Measurements from ENCODE around the gene OR52A1. TPM values are rescaled to one million over a fixed set of nuclear protein-coding genes. Genes with fewer than 3 reads are reported as not detected.
"Not testable (repeated sequence)": the region's sequence is repeated elsewhere in the genome, so short reads cannot be mapped to it uniquely, and the experiment has no call there.

OR52A1 gene
- total RNA-seq, 4 donors from 2014 or later: not detected

DNA sequence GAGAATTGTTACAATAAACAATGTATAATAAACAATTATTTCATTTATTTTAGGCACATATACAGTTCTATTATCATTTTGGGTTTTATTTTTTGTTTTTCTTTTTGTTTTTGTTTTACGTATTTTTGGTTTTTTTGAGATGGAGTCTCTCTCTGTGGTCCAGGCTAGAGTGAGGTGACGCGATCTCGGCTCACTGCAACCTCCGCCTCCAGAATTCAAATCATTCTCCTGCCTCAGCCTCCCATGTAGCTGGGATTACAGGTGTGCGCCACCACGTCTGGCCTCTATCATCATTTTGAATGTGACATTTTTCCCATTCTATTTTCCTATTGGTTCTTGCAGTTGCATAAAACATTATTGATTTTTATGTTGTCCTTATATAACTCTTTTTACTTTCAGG, 20.4 kb upstream of the OR52A1 start:
- no peak for DNase-seq
- no peaks in the 10 kb centered on the region for H3K36me3 ChIP-seq
- TF ChIP-seq POLR2A (IDR thresholded peaks at IDR 0.05): no peak
- TF ChIP-seq, protein P1, sequence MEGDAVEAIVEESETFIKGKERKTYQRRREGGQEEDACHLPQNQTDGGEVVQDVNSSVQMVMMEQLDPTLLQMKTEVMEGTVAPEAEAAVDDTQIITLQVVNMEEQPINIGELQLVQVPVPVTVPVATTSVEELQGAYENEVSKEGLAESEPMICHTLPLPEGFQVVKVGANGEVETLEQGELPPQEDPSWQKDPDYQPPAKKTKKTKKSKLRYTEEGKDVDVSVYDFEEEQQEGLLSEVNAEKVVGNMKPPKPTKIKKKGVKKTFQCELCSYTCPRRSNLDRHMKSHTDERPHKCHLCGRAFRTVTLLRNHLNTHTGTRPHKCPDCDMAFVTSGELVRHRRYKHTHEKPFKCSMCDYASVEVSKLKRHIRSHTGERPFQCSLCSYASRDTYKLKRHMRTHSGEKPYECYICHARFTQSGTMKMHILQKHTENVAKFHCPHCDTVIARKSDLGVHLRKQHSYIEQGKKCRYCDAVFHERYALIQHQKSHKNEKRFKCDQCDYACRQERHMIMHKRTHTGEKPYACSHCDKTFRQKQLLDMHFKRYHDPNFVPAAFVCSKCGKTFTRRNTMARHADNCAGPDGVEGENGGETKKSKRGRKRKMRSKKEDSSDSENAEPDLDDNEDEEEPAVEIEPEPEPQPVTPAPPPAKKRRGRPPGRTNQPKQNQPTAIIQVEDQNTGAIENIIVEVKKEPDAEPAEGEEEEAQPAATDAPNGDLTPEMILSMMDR (IDR thresholded peaks at IDR 0.05): no peak
- no peak overlapping the region for H3K4me3 ChIP-seq
- intact Hi-C loops (cut with DNase I; ENCODE audit: low total_unique reads): no loop called here
- H3K4me1 ChIP-seq: no peaks in the 10 kb centered on the region
- H3K27ac ChIP-seq: no peak overlapping the region
- H3K9me3 ChIP-seq: no peaks in the 10 kb centered on the region
- H3K27me3 ChIP-seq: no peaks in the 10 kb centered on the region

DNA sequence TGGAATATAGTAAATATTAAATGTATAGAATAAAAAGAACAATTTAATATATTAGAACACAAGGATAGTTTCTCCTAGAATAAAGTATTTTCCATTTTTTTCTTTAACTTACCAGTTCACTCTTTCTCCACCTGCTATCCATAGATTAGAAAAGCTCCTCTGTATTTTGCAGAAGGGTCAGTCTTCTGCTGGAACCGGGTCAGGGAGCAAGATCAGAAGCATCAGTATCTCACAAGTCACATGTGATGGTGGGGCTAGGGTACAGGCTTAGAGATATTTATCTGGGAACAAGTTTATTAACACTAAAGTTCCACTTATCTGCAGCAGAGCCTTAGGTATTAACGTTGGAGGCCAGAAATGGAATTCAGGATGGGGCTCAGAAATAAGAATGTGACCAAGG, 17.3 kb upstream of the OR52A1 start:
- Histone ChIP-seq H3K4me3 (no peak overlapping the region), H3K27ac (no peak overlapping the region), H3K27me3 (no peaks in the 10 kb centered on the region), H3K9me3 (no peaks in the 10 kb centered on the region), H3K36me3 (no peaks in the 10 kb centered on the region), H3K4me1 (no peaks in the 10 kb centered on the region)
- DNase-seq: no peak
- intact Hi-C loops (cut with DNase I; ENCODE audit: low total_unique reads): no loop called here
- TF ChIP-seq POLR2A (IDR thresholded peaks at IDR 0.05): no peak
- TF ChIP-seq, protein P1 (IDR thresholded peaks at IDR 0.05): no peak

DNA sequence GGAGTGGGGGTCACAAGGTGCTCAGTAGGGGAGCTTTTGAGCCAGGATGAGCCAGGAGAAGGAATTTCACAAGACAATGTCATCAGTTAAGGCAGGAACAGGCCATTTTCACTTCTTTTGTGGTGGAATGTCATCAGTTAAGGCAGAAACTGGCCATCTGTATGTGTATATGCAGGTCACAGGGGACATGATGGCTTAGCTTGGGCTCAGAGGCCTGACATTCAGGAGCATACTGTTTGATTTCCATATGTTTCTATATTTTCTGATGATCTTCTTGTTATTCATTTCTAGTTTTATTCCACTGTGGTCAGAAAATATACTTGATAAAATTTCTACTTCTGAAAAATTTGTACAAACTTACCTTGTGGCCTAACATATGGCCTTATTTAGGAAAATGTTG, 11.3 kb upstream of the OR52A1 start:
- H3K27me3 ChIP-seq; H3K27ac ChIP-seq; intact Hi-C loops (cut with DNase I; ENCODE audit: low total_unique reads); H3K9me3 ChIP-seq; DNase-seq; H3K36me3 ChIP-seq; H3K4me3 ChIP-seq; H3K4me1 ChIP-seq: not testable (repeated sequence)

DNA sequence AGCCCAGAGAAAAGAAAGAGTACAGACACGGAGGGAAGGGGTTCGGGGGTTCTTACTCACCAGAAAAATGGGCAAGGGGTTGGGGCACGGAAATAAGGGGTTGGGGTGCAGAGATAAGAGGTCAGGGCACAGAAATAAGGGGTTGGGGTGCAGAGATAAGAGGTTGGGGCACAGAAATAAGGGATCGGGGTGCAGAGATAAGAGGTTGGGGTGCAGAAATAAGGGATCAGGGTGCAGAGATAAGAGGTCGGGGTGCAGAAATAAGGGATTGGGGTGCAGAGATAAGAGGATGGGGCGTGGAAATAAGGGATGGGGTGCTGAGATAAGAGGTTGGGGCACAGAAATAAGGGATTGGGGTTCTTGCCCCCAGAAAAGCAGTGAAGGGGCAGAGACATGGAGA, 10.2 kb upstream of the OR52A1 start:
- H3K9me3 ChIP-seq; DNase-seq; H3K36me3 ChIP-seq; H3K27ac ChIP-seq; H3K4me1 ChIP-seq; H3K27me3 ChIP-seq; intact Hi-C loops (cut with DNase I; ENCODE audit: low total_unique reads); H3K4me3 ChIP-seq: not testable (repeated sequence)

DNA sequence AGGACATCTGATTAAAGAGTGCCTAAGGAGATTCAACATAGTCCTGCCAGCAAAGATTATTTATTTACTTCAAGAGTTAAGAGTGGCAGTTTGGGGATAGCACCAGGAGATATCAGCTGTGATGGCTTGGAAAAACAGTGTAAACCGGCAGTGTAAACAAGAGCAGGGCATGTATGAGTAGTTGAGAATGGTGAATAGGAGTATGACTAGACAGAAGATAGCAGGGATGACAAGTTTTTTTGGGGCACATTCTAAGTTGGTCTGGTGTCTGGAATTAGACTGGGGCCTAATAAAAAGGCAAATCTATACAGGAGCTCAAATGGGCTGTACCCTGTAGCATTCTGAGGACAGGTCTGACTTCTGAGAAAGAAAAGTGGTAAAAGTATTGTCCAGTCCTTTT, 6.5 kb upstream of the OR52A1 start:
- H3K4me3 ChIP-seq; H3K36me3 ChIP-seq; DNase-seq; intact Hi-C loops (cut with DNase I; ENCODE audit: low total_unique reads); H3K27ac ChIP-seq; H3K27me3 ChIP-seq; H3K9me3 ChIP-seq; H3K4me1 ChIP-seq: not testable (repeated sequence)

DNA sequence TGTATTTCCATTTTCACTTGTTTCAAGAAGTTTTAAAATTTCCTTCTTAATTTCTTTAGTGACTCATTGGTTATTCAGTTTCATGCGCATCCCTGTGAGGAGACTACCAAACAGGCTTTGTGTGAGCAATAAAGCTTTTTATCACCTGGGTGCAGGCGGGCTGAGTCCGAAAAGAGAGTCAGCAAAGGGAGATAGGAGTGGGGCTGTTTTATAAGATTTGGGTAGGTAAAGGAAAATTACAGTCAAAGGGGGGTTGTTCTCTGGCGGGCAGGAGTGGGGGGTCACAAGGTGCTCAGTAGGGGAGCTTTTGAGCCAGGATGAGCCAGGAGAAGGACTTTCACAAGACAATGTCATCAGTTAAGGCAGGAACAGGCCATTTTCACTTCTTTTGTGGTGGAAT, 5.7 kb upstream of the OR52A1 start:
- H3K9me3 ChIP-seq; H3K4me1 ChIP-seq; DNase-seq; H3K27ac ChIP-seq; H3K27me3 ChIP-seq; H3K36me3 ChIP-seq; intact Hi-C loops (cut with DNase I; ENCODE audit: low total_unique reads); H3K4me3 ChIP-seq: not testable (repeated sequence)

DNA sequence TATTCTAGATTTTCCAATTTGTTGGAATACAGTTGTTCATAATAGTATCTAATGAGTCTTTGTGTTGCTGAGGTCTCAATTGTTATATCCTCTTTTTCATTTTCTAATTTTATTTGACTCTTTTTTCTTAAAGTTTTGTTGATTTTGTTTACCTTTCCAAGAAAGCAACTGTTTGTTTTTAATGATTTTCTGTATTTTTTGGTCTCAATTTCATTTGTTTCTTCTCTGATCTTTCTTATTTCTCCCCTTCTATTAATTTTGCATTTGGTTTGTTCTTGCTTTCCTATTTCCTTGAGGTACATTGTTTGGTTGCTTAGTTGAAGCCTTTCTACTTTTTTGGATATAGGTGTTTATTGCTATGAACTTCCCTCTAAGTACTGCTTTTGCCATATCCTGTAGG, 5.2 kb upstream of the OR52A1 start:
- no peaks in the 10 kb centered on the region for H3K4me1 ChIP-seq
- H3K27me3 ChIP-seq: no peaks in the 10 kb centered on the region
- DNase-seq: no peak
- no peaks in the 10 kb centered on the region for H3K9me3 ChIP-seq
- H3K4me3 ChIP-seq: no peak overlapping the region
- TF ChIP-seq, protein P1 (IDR thresholded peaks at IDR 0.05): no peak
- TF ChIP-seq POLR2A (IDR thresholded peaks at IDR 0.05): no peak
- intact Hi-C loops (cut with DNase I; ENCODE audit: low total_unique reads): no loop called here
- H3K36me3 ChIP-seq: no peaks in the 10 kb centered on the region
- H3K27ac ChIP-seq: no peak overlapping the region

Data from uterus (tissue), 4 donors.